K562 (cell line): ENCODE measurements around the gene RBP3. TPM values are rescaled to one million over a fixed set of nuclear protein-coding genes. Genes with fewer than 3 reads are reported as not detected.

Experiments
- ATAC-seq: fragments of 200-7000 bp; cut with Tn5 transposase; 3 replicates; pipeline ENCODE4 v1.9.1; 2020; ENCODE audit warnings: moderate library complexity
- BruUV-seq: library from RNA; stranded (reverse); fragments of 400-500 nt; replicated peaks from 2 replicates; lab custom pipeline; 2021; lab: Mats Ljungman, UMichigan
- CTCF ChIA-PET: fragments of 300-600 bp; formaldehyde crosslinking; extraction: SDS; loops from one replicate; lab custom pipeline; 2021; ENCODE audit warnings: low intra/inter-chr PET ratio; lab: Yijun Ruan, JAX
- POLR2A ChIA-PET: fragments of 300-600, 350-650 bp; sonication (Branson Sonifier 250); formaldehyde crosslinking; extraction: SDS; loops from one replicate; lab custom pipeline; 2021; ENCODE audit warnings: antibody characterized with exemption, inconsistent platforms; lab: Yijun Ruan, JAX
- DNase-seq, 4 experiments: peaks; one replicate each; pipeline versions ENCODE4 v3.0.0 to v3.0.0-alpha.2; 2011 to 2018; ENCODE audit warnings: low spot score in 3 of 4, mixed read lengths in 3 of 4; ENCODE audit errors: extremely low read depth in 1 of 4
- FAIRE-seq: peaks from 2 replicates; lab custom pipeline; 2011; peaks lifted over from hg19 to GRCh38; lab: Jason Lieb, UNC
- H2AFZ ChIP-seq: 2 replicates; pipeline ENCODE4 v1.6.0; 2011; ENCODE audit warnings: low read depth, low read length, control low read depth, inconsistent platforms
- H3K27ac ChIP-seq: fragments of 200-600 bp; 3 replicates; pipeline ENCODE4 v1.8.0; 2011; ENCODE audit warnings: low read depth, mild to moderate bottlenecking, control low read depth, inconsistent platforms, low read length, moderate library complexity, mixed read lengths; ENCODE audit errors: extremely low read depth
- H3K27me3 ChIP-seq, 2 experiments: fragments of 300-600 bp in 1 of 2; 2 replicates in 1 of 2; 3 replicates in 1 of 2; pipeline versions ENCODE4 v1.6.0 to v1.8.0; 2011; ENCODE audit warnings: inconsistent platforms in 2 of 2, low read length in 2 of 2, mild to moderate bottlenecking in 1 of 2, mixed read lengths in 1 of 2, moderate library complexity in 1 of 2; ENCODE audit not compliant: control insufficient read depth in 2 of 2, insufficient read depth in 2 of 2
- H3K36me3 ChIP-seq: fragments of 300-600 bp; 3 replicates; pipeline ENCODE4 v1.8.0; 2011; ENCODE audit warnings: mild to moderate bottlenecking, low read length, inconsistent platforms; ENCODE audit not compliant: control insufficient read depth, insufficient read depth
- H3K4me1 ChIP-seq, 2 experiments: fragments of 200-600 bp in 1 of 2; replicated peaks in 1 of 2; 2 replicates in 1 of 2; 3 replicates in 1 of 2; pipeline versions ENCODE4 v1.5.1 to v1.8.0; 2011; ENCODE audit warnings: inconsistent platforms in 2 of 2, low read length in 2 of 2, mild to moderate bottlenecking in 1 of 2, mixed read lengths in 1 of 2, moderate library complexity in 1 of 2; ENCODE audit not compliant: control insufficient read depth in 2 of 2, insufficient read depth in 2 of 2
- H3K4me2 ChIP-seq: 2 replicates; pipeline ENCODE4 v1.6.1; 2011; ENCODE audit warnings: low read length, control low read depth, inconsistent platforms, mixed read lengths; ENCODE audit not compliant: insufficient read depth
- H3K4me3 ChIP-seq: fragments of 200-600 bp; sonication (generic), shearing (Covaris generic); 2 replicates; pipeline ENCODE4 v1.5.1; 2016; ENCODE audit warnings: control low read depth, inconsistent platforms
- H3K79me2 ChIP-seq: fragments of 200-600 bp; 3 replicates; pipeline ENCODE4 v1.8.0; 2011; ENCODE audit warnings: low read length, inconsistent platforms; ENCODE audit not compliant: control insufficient read depth, insufficient read depth
- H3K9ac ChIP-seq, 2 experiments: 2 replicates each; pipeline versions ENCODE4 v1.6.0 to v1.6.1; 2011; ENCODE audit warnings: low read depth in 2 of 2, low read length in 2 of 2, control low read depth in 1 of 2, inconsistent platforms in 1 of 2, mild to moderate bottlenecking in 1 of 2, mixed read lengths in 1 of 2; ENCODE audit not compliant: insufficient read depth in 1 of 2
- H3K9me1 ChIP-seq: one replicate; pipeline ENCODE4 v1.6.0; 2011; ENCODE audit warnings: inconsistent platforms, mild to moderate bottlenecking, low read length, moderate library complexity; ENCODE audit not compliant: control insufficient read depth, insufficient read depth
- H3K9me3 ChIP-seq: replicated peaks from 2 replicates; pipeline ENCODE4 v1.5.1; 2011; ENCODE audit warnings: low read depth, low read length, inconsistent platforms; ENCODE audit not compliant: control insufficient read depth, insufficient read depth
- H4K20me1 ChIP-seq: replicated peaks from 2 replicates; pipeline ENCODE4 v1.6.1; 2011; ENCODE audit warnings: low read length, inconsistent platforms, mixed read lengths; ENCODE audit not compliant: control insufficient read depth, insufficient read depth
- E2F3 ChIP-seq: fragments of 250-450 bp; sonication (Bioruptor Pico); IDR thresholded peaks from 2 replicates; pipeline ENCODE4 v1.4.0; 2020; ENCODE audit warnings: mild to moderate bottlenecking
- FOXM1 ChIP-seq, 2 experiments: fragments of 450-650 bp in 1 of 2; sonication (generic) in 1 of 2; formaldehyde crosslinking in 1 of 2; IDR thresholded peaks; 2 replicates each; pipeline versions ENCODE4 v1.6.1 to v1.9.0; 2017 to 2022; ENCODE audit warnings: low read depth in 2 of 2, mild to moderate bottlenecking in 2 of 2, missing genetic modification reagents in 1 of 2, moderate library complexity in 1 of 2
- IRF2 ChIP-seq: sonication (generic); formaldehyde crosslinking; IDR thresholded peaks from 2 replicates; pipeline ENCODE4 v1.8.1; 2022; ENCODE audit warnings: mild to moderate bottlenecking, missing genetic modification reagents
- KLF16 ChIP-seq: IDR thresholded peaks from 2 replicates; pipeline ENCODE4 v1.6.1; 2016; ENCODE audit warnings: antibody characterized with exemption
- MAFG ChIP-seq: fragments of 450-650 bp; conservative IDR thresholded peaks from 2 replicates; pipeline ENCODE4 v1.6.1; 2016; ENCODE audit warnings: missing genetic modification characterization, missing compliant biosample characterization
- RBM17 ChIP-seq: fragments of 200-400 bp; formaldehyde crosslinking; IDR thresholded peaks from 2 replicates; pipeline ENCODE4 v1.6.1; 2017; ENCODE audit warnings: low read depth, mild to moderate bottlenecking, low read length, borderline replicate concordance
- ZNF347 ChIP-seq: fragments of 450-650 bp; formaldehyde crosslinking; IDR thresholded peaks from 2 replicates; pipeline ENCODE4 v1.4.0; 2020; ENCODE audit warnings: low read depth, mild to moderate bottlenecking, moderate library complexity
- ZNF57 ChIP-seq: fragments of 450-650 bp; formaldehyde crosslinking; IDR thresholded peaks from 2 replicates; pipeline ENCODE4 v1.4.0; 2020; ENCODE audit warnings: mild to moderate bottlenecking, moderate library complexity
- WGBS: fragments of 100-300 bp; shearing (Covaris generic); methylation state at CpG from one replicate; pipeline ENCODE4 v1.1.6; 2016; ENCODE audit warnings: low coverage, mixed read lengths; ENCODE audit not compliant: insufficient coverage; ENCODE audit errors: missing lambda C conversion rate; 5-methylcytosine and 5-hydroxymethylcytosine counted together
- in situ Hi-C: fragments of 300-500 bp; cut with MboI; formaldehyde crosslinking; loops from 4 replicates; pipeline ENCODE4 v1.15.0; 2018; ENCODE audit warnings: inconsistent platforms, mixed read lengths
- intact Hi-C: fragments of 100-400 bp; cut with micrococcal nuclease; formaldehyde crosslinking; loops from 2 replicates; pipeline ENCODE4 v1.14.2; 2022
- polyA plus RNA-seq, 8 experiments: library from polyadenylated mRNA; depleted of rRNA in 4 of 8; stranded (reverse) in 5 of 8; unstranded in 3 of 8; fragments of >200 nt; fragmentation: Nextera tagmentation in 2 of 8; fragmentation: Illumina TruSeq in 1 of 8; extraction: Ambion mirVana in 2 of 8; extraction: Trizol in 1 of 8; gene quantifications; 2 replicates each; pipeline versions ENCODE4 v1.2.1 to v1.2.3, GENCODE V29; 2011 to 2014; ENCODE audit warnings: inconsistent platforms in 1 of 8, missing spikeins in 1 of 8
- total RNA-seq, 7 experiments: library from RNA; depleted of rRNA in 6 of 7; stranded (reverse); fragments of >200 nt in 6 of 7; fragmentation: Illumina TruSeq in 2 of 7; extraction: Trizol in 2 of 7; gene quantifications; 2 replicates each; pipeline versions ENCODE4 v1.2.1 to v1.2.3, GENCODE V29; 2011 to 2021; ENCODE audit warnings: low replicate concordance in 1 of 7
- TF ChIP-seq, protein P1 (sequence below), 2 experiments: fragments of 450-650 bp; IDR thresholded peaks; 2 replicates each; pipeline ENCODE4 v1.6.1; 2016

Gene RBP3
- total and polyA plus RNA-seq, 9 of the 15 experiments (the other 6 are each of a cell fraction or from before 2014, with no cell fraction given) = not detected

DNA sequence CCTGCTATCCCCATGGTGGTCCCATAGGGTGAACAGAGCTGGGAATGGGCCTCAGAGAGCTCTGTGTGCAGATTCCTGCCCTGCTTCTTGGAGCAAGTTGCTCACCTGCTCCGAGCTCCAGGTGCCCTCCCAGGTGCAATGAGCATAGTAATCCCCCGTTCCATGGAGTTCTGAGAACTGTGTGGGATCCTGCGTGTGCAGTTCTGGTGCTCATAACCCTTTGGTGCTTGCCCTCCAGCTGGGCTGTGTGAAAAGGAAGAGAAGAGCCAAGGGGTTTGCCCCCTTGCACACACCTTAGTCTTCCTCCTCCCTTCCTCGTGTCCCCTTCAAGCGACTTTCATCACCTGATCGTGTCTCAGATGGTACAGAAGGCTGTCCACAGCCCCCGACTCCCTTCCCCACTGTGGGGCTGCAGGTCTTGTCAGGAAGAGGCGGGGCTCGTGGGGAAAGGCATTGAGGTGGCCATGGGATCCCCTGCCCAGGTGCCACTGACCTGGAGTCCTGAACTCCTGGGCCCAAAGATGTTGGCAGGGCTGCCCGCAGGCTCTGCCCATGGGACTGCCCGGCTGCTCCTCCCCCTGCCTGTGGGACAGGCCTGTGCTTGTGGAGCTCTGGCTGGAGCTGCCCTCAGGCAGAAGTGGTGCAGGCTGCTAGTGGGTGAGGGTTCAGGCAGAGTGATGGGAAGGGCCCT lies 57.8 kb downstream of the RBP3 start:
- ChIA-PET CTCF (no interaction called here), POLR2A (no interaction called here)
- ATAC-seq (no peak), FAIRE-seq (no peak), DNase-seq (no peak)
- WGBS = 67% methylated on average over 11 of the region's 11 CpGs
- no peaks in the 10 kb centered on the region for H3K36me3 ChIP-seq
- peaks cover 16 to 35% of the 10 kb centered on the region in 2 experiments for H3K4me1 ChIP-seq
- BruUV-seq = no TSS peak
- no peak overlapping the region for H3K4me3 ChIP-seq
- peak overlapping the region in 1 of 2 experiments; percentile 0; a peak in 2 of 4 replicates for H3K9ac ChIP-seq
- no peaks in the 10 kb centered on the region for H3K9me3 ChIP-seq
- no peaks in the 10 kb centered on the region for H3K79me2 ChIP-seq
- no peaks in the 10 kb centered on the region for H3K9me1 ChIP-seq
- intact Hi-C loops = no loop called here
- no peaks in the 10 kb centered on the region for H4K20me1 ChIP-seq
- H2AFZ ChIP-seq = no peak overlapping the region
- peaks cover 0 to 13% of the 10 kb centered on the region in 2 experiments; a peak in 2 of 5 replicates for H3K27me3 ChIP-seq
- in situ Hi-C loops = no loop called here
- H3K4me2 ChIP-seq = peak overlapping the region; percentile 69; the same call in 1 of the 2 replicates
- TF ChIP-seq FOXM1 (IDR thresholded peaks at IDR 0.05; ENCODE audit: low read depth) (no peak), FOXM1 (CRISPR knock-in tag; IDR thresholded peaks at IDR 0.05; ENCODE audit: low read depth) (no peak), RBM17 (no peak), MAFG (tag) (no peak), IRF2 (CRISPR knock-in tag) (no peak), ZNF57 (CRISPR knock-in tag) (no peak), ZNF347 (CRISPR knock-in tag) (no peak), E2F3 (CRISPR knock-in tag) (no peak), KLF16 (no peak)
- TF ChIP-seq, protein P1, sequence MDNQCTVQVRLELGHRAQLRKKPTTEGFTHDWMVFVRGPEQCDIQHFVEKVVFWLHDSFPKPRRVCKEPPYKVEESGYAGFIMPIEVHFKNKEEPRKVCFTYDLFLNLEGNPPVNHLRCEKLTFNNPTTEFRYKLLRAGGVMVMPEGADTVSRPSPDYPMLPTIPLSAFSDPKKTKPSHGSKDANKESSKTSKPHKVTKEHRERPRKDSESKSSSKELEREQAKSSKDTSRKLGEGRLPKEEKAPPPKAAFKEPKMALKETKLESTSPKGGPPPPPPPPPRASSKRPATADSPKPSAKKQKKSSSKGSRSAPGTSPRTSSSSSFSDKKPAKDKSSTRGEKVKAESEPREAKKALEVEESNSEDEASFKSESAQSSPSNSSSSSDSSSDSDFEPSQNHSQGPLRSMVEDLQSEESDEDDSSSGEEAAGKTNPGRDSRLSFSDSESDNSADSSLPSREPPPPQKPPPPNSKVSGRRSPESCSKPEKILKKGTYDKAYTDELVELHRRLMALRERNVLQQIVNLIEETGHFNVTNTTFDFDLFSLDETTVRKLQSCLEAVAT (IDR thresholded peaks at IDR 0.05) = no peak
- TF ChIP-seq, all 486 proteins: peak for 0
- no peak overlapping the region for H3K27ac ChIP-seq
